NB4 (cell line): ENCODE results near the gene CDH13.

ENCODE experiments used
- CTCF ChIP-seq: IDR thresholded peaks from one replicate; pipeline ENCODE4 v1.5.1; 2012; ENCODE audit warnings: low read depth, low read length
- MAX ChIP-seq: IDR thresholded peaks from 2 replicates; pipeline ENCODE4 v1.6.1; 2011; ENCODE audit warnings: low read depth, low read length
- POLR2A ChIP-seq: IDR thresholded peaks from 2 replicates; pipeline ENCODE4 v1.6.1; 2011; ENCODE audit warnings: mild to moderate bottlenecking; ENCODE audit not compliant: insufficient read length; ENCODE audit errors: extremely low read depth

- TF ChIP-seq CTCF: no peak
- no peak for TF ChIP-seq POLR2A
- TF ChIP-seq MAX: no peak
These were observed 881.5 kb downstream of the CDH13 start for GRCh38 chr16:83508295-83508694.
